Progenitor cell of endocrine pancreas (in vitro differentiated cells): ENCODE measurements around the gene RAB7A. TPM values are rescaled to one million over a fixed set of nuclear protein-coding genes. Genes with fewer than 3 reads are reported as not detected.
A peak's percentile ranks its signal among the peaks of the same experiment; 100 is the strongest.
"Not testable (repeated sequence)": the region's sequence is repeated elsewhere in the genome, so short reads cannot be mapped to it uniquely, and the experiment has no call there.

ENCODE experiments used
- DNase-seq: peaks from one replicate; pipeline ENCODE4 v3.0.0; 2021; ENCODE audit warnings: low spot score; ENCODE audit not compliant: unreplicated experiment
- H3K27ac Mint-ChIP-seq: 2 replicates; pipeline ENCODE4 v1.8.0; 2021; ENCODE audit warnings: mild to moderate bottlenecking, moderate library complexity, mixed read lengths
- H3K27me3 Mint-ChIP-seq: 2 replicates; pipeline ENCODE4 v1.8.0; 2021; ENCODE audit warnings: mixed read lengths
- H3K36me3 Mint-ChIP-seq: 2 replicates; pipeline ENCODE4 v1.8.0; 2022; ENCODE audit warnings: mixed read lengths; ENCODE audit not compliant: insufficient read depth
- H3K4me1 Mint-ChIP-seq: 2 replicates; pipeline ENCODE4 v1.8.0; 2021; ENCODE audit warnings: low read depth, mixed read lengths
- H3K4me3 Mint-ChIP-seq: 2 replicates; pipeline ENCODE4 v1.8.0; 2021; ENCODE audit warnings: low read depth, mild to moderate bottlenecking, moderate library complexity, mixed read lengths
- H3K9me3 Mint-ChIP-seq: 2 replicates; pipeline ENCODE4 v1.8.0; 2021; ENCODE audit warnings: low read depth, mixed read lengths
- CTCF ChIP-seq: fragments of 200-600 bp; sonication (generic); IDR thresholded peaks from one replicate; pipeline ENCODE4 v1.5.0; 2021; ENCODE audit warnings: antibody characterized with exemption, mild to moderate bottlenecking; ENCODE audit not compliant: unreplicated experiment
- total RNA-seq: library from RNA; stranded (reverse); gene quantifications from 2 replicates; pipeline ENCODE4 v1.2.1, GENCODE V29; 2021

The RAB7A gene
- total RNA-seq, 1 donor from 2014 or later = 130 TPM

DNA sequence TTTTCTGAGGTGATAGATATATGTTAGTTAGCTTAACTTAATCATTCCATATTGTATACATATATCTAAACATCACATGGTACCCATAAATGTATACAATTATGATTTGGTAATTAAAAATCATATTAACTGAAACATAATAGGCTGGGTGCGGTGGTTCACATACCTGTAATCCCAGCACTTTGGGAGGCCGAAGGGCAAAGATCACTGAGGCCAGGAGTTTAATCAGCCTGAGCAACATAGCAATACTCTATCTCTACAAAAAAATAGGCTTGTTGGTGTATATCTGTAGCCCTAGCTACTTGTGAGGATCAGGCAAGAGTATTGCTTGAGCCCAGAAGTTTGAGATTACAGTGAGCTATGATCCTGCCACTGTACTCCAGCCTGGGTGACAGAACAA, 20.9 kb downstream of the RAB7A start:
- Mint-ChIP-seq H3K4me3 (no peak overlapping the region), H3K27ac (no peak overlapping the region), H3K36me3 (peaks cover 37% of the 10 kb centered on the region), H3K9me3 (peaks cover 10% of the 10 kb centered on the region), H3K4me1 (no peaks in the 10 kb centered on the region), H3K27me3 (no peaks in the 10 kb centered on the region)
- DNase-seq = no peak
- TF ChIP-seq CTCF = no peak

DNA sequence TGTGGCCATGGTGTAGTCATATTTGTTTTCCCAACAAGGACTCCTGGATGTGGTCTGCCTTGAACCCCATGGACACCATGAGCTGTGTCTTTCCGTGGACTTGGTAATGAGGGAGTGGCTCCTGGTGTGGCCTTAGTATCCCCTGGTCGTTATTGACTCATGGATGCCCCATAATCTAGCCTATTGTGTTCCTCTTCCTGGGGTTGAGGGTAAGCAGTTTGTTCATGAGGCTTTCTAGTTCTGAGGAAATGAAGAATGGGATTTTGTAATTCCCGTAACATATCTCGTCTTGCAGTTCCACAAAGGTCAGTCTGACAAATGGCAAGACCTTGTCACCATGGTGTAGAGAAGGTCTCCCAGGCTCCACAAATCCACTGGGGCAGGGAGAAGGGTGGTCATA, 22.6 kb downstream of the RAB7A start:
- DNase-seq = no peak
- Mint-ChIP-seq H3K9me3 (peaks cover 6% of the 10 kb centered on the region), H3K4me1 (peaks cover 2% of the 10 kb centered on the region), H3K4me3 (no peak overlapping the region), H3K36me3 (peaks cover 28% of the 10 kb centered on the region), H3K27ac (no peak overlapping the region), H3K27me3 (no peaks in the 10 kb centered on the region)
- no peak for TF ChIP-seq CTCF

- no peak for DNase-seq
- Mint-ChIP-seq H3K27ac (no peak overlapping the region), H3K27me3 (no peaks in the 10 kb centered on the region), H3K36me3 (peaks cover 27% of the 10 kb centered on the region), H3K9me3 (peaks cover 6% of the 10 kb centered on the region), H3K4me1 (peaks cover 3% of the 10 kb centered on the region), H3K4me3 (no peak overlapping the region)
- no peak for TF ChIP-seq CTCF
Observed at GRCh38 chr3:128749035-128749434, 23.1 kb downstream of the RAB7A start.

GRCh38 chr3:128749561-128749960, 23.6 kb downstream of the RAB7A start:
- DNase-seq, H3K9me3 Mint-ChIP-seq, H3K4me1 Mint-ChIP-seq, H3K4me3 Mint-ChIP-seq, H3K27me3 Mint-ChIP-seq, H3K27ac Mint-ChIP-seq: not testable (repeated sequence)
- H3K36me3 Mint-ChIP-seq = peaks cover 26% of the 10 kb centered on the region

- no peak for TF ChIP-seq CTCF
- DNase-seq = no peak
- Mint-ChIP-seq H3K27me3 (no peaks in the 10 kb centered on the region), H3K9me3 (peaks cover 11% of the 10 kb centered on the region), H3K27ac (no peak overlapping the region), H3K4me1 (peaks cover 5% of the 10 kb centered on the region), H3K36me3 (peaks cover 25% of the 10 kb centered on the region), H3K4me3 (no peak overlapping the region)
Observed at GRCh38 chr3:128753715-128754114, 27.7 kb downstream of the RAB7A start.

DNA sequence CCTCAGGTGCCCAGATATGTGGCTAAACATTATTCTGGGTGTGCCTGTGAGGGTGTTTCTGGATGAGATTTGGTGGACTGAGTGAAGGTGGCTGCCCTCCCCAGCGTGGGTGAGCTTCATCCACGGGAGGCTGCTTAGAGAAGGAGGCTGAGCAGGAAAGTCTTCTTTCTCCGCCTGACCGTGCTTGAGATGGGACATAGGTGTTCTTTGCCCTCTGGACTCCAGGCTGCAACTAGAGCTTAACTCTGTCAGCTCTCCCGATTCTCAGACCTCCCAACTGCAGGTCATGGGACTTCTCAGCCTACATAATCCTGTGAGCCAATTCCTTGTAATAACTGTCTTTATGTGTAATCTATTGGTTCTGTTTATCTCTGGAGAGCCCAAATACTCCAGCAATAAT, 34.1 kb downstream of the RAB7A start:
- Mint-ChIP-seq H3K4me3 (no peak overlapping the region), H3K36me3 (peaks cover 16% of the 10 kb centered on the region), H3K9me3 (peaks cover 4% of the 10 kb centered on the region), H3K27ac (peak overlapping the region; percentile 76), H3K4me1 (peaks cover 8% of the 10 kb centered on the region), H3K27me3 (no peaks in the 10 kb centered on the region)
- no peak for TF ChIP-seq CTCF
- no peak for DNase-seq
